ENCODE results near the gene VASP.

The VASP gene
- 122 to 174 reads per million in 2 experiments for total RNA-seq

DNA sequence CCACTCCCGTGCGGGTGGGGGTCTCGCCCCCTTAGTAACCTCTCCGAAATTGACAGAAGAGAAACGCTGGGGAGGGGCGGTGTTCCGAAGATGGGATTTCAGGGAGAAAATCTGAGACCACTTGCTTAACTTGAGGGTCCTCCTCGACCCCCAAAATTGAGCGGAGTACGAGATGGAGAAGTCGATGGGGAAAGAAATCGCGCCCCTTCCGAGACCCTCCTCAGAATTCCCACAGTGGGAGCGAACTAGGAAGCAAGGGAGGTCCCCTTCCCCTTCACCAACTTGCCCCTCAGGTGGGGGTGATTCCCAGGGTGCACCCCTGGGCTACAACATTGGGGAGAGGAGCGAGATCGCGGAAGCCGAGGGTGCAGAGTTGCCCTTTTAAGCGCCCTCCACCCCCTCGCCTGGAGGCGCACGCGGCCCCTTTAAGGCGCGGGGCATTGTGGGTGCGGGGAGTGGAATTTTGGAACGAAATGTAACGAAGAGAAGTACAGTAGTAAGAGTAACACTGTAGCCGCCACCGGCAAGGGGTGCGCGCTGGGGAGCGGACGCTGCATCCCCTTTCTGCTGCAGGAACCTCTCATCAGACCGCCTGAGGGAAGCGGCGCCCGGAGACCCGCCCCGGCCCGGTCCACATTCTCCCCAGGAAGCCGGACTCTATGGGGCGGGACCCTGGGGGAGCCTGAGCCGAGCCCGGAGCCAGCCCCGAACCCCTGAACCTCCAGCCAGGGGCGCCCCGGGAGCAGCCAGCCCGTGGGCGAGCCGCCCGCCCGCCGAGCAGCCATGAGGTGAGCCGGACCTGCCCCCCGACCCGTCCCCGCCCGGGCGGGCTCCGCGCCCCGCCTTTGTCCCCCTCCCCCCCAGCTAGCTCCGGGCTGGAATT is at the start of gene VASP:
VASP (plus strand) TSS at position 491 of the 883 bp plus-strand sequence; CDS start at position 784, 293 bp downstream.
- peak; percentile 89 for DNase-seq (ENCODE audit: low read depth)

DNA sequence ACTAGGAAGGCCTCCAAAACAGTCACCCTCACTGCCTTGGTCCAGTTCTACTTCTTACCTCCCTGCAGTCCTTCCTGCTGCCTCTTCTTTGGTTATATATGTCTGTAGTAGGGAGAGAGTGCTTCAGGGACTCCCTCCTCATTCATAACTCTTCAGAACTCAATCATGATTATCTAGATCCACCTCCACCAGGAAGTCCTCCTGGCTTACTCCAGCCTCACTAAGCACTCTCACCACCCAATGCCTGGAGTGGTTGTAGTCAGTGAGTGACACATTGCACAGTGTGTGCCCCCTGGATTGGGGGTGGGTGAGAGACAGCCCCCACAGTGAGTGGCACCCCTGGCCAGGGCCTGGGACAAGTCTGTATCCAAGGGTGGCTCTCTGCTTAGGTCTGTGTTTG is 49.5 kb upstream of the VASP start:
- no peak for DNase-seq (ENCODE audit: low read depth)

- DNase-seq (ENCODE audit: low read depth) = no peak
These were observed 46.4 kb upstream of the VASP start for GRCh38 chr19:45460807-45461347.

DNA sequence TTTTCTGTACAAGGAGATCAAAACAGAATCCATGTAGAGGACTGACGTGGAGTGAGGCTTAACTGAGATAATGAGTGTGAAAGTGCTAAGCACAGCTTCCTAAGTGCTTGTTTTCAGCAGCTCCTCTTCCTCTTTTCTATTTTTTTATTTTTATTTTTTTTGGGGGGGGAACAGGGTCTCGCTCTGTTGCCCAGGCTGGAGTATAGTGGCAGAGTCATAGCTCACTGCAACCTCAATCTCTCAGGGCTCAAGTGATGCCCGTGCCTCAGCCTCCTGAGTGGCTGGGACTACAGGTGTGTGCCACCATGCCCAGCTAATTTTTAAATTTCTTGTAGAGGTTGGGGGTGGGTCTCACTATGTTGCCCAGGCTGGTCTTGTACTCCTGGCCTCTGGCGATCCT is 45.1 kb upstream of the VASP start:
- DNase-seq (ENCODE audit: low read depth) = no peak

- DNase-seq (ENCODE audit: low read depth) = no peak
These were observed 44.0 kb upstream of the VASP start for GRCh38 chr19:45463241-45463640.

GRCh38 chr19:45464274-45464673 is 43.0 kb upstream of the VASP start:
- no peak for DNase-seq (ENCODE audit: low read depth)

DNA sequence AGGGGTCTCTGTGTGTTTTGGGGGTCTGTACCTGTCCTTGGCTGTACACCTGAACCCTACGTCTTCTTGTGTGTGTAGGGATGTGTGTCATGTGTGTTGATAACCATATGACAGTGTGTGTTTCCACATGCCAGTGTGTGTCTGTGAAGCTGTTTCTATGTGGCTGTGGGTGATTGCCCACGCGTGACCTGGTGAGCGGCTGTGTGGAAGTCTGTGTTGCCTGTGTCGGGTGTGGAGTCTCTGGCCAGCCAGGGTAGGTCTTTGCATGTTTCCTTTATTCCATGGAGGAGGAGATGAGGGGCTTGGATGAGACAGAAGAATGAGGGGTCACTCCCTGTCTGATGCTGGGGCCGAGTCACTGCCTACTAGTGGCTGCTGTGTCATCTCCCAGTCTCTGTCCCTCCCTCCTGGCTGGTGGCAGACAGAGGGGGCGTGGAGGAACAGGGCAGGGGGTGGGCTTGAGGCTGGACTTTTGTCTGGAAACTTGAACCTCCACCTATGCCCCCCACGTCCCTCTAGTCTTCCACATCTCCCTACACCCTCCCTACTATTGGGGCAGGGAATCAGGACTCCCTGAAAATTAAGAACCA is 42.3 kb upstream of the VASP start:
- no peak for DNase-seq (ENCODE audit: low read depth)

- DNase-seq (ENCODE audit: low read depth) = no peak
These were observed 40.2 kb upstream of the VASP start for GRCh38 chr19:45467115-45467455.

GRCh38 chr19:45467456-45468158 is 39.7 kb upstream of the VASP start, which contains the start of gene FOSB:
FOSB (plus strand) TSS chr19:45467996; CDS start chr19:45468587, 591 bp downstream.
- peak; percentile 92 for DNase-seq (ENCODE audit: low read depth)

DNA sequence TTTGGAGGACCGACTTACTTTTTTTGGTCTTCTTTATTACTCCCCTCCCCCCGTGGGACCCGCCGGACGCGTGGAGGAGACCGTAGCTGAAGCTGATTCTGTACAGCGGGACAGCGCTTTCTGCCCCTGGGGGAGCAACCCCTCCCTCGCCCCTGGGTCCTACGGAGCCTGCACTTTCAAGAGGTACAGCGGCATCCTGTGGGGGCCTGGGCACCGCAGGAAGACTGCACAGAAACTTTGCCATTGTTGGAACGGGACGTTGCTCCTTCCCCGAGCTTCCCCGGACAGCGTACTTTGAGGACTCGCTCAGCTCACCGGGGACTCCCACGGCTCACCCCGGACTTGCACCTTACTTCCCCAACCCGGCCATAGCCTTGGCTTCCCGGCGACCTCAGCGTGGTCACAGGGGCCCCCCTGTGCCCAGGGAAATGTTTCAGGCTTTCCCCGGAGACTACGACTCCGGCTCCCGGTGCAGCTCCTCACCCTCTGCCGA is 39.1 kb upstream of the VASP start:
- peak; percentile 33 for DNase-seq (ENCODE audit: low read depth)

- peak; percentile 73 for DNase-seq (ENCODE audit: low read depth)
These were observed 38.5 kb upstream of the VASP start for GRCh38 chr19:45468803-45469131.

DNA sequence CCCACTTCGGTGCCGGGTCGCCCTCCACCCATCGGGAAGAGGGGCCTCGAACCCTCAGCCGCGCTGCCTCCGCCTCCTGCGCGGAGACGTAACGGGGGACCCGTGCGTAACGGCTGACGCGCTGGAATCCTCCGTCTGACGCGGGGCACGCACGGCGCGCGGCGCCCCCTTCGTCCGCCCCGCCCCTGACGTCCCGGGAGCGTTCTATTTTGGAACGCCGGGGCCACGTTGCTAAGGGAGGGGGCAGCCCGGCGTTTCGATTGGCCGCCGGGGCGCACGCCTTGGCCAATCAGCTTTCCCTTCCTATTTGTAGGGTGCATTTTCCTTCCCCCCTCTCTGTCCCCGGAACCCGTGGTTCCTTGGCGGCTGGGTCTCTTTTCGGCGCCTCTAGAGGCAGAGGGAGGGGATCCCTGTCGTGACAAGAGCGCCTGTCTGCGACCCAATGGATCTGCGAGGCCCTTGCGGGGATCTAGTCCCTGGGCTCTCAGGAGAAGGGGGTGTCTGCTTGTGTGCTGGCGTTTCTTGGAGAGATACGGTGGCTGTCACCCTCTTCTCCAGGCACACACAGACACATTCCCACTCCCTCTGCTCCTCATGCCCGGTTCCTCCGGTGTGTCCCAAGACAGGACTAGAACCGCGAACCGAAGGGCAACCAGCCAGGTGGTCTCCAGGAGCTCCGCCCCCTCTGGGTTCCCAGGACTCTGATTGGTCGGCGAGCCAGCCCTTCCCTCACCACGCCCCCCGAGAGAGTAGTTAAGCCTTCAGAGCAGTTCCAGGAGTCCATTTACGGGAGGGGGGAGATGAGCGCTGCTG is 37.9 kb upstream of the VASP start:
- peak; percentile 83 for DNase-seq (ENCODE audit: low read depth)

- DNase-seq (ENCODE audit: low read depth) = peak; percentile 47
These were observed 37.1 kb upstream of the VASP start for GRCh38 chr19:45469945-45470761.

DNA sequence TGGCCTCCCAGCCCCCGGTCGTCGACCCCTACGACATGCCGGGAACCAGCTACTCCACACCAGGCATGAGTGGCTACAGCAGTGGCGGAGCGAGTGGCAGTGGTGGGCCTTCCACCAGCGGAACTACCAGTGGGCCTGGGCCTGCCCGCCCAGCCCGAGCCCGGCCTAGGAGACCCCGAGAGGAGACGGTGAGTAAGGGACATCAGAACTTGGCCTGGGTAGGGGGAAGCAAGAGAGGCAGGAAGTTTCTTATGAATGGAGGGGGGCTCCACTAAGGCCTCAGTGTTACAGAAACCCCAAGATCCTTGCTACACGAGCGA is 36.6 kb upstream of the VASP start:
- no peak for DNase-seq (ENCODE audit: low read depth)

- DNase-seq (ENCODE audit: low read depth) = no peak
These were observed 36.0 kb upstream of the VASP start for GRCh38 chr19:45471111-45471930.

GRCh38 chr19:45471931-45472562 is 35.2 kb upstream of the VASP start:
- no peak for DNase-seq (ENCODE audit: low read depth)

- peak; percentile 56 for DNase-seq (ENCODE audit: low read depth)
These were observed 34.5 kb upstream of the VASP start for GRCh38 chr19:45472563-45473366.

DNA sequence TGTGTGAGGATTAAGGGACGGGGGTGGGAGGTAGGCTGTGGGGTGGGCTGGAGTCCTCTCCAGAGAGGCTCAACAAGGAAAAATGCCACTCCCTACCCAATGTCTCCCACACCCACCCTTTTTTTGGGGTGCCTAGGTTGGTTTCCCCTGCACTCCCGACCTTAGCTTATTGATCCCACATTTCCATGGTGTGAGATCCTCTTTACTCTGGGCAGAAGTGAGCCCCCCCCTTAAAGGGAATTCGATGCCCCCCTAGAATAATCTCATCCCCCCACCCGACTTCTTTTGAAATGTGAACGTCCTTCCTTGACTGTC is 34.0 kb upstream of the VASP start:
- no peak for DNase-seq (ENCODE audit: low read depth)

Data from T follicular helper cell (primary cell).